GM23248 (cell line): Measurements from ENCODE around the gene TXN2.
"Not testable (repeated sequence)": the region's sequence is repeated elsewhere in the genome, so short reads cannot be mapped to it uniquely, and the experiment has no call there.

Source experiments
- EZH2 ChIP-seq: fragments of 200-600 bp; sonication (generic); IDR thresholded peaks from 2 replicates; pipeline ENCODE4 v1.6.1; 2018; ENCODE audit warnings: antibody characterized with exemption, mild to moderate bottlenecking; ENCODE audit not compliant: insufficient read depth, poor library complexity, severe bottlenecking
- EZH2phosphoT487 ChIP-seq: fragments of 200-600 bp; sonication (generic); IDR thresholded peaks from 2 replicates; pipeline ENCODE4 v1.6.1; 2018; ENCODE audit warnings: antibody characterized with exemption, moderate library complexity, mild to moderate bottlenecking, low read depth; ENCODE audit not compliant: insufficient read depth

DNA sequence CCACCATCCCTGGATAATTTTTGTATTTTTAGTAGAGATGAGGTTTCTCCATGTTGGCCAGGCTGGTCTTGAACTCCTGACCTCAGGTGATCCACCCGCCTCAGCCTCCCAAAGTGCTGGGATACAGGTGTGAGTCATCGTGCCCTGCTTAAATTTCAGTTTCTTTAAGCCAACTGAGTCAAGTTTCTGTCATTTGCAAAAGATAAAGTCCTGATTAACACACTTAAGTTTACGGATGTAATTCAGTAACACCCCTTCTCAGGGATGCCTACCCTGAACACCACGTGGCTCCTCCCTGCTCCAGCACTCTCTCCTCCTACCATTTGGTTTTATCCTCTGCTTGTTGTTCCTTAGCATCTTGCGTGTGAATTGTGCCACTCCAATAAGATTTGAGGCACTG lies 57.0 kb downstream of the TXN2 start:
- not testable (repeated sequence) for TF ChIP-seq EZH2, EZH2phosphoT487
